ENCODE measurements around the gene BNIP5.

BNIP5 gene

DNA sequence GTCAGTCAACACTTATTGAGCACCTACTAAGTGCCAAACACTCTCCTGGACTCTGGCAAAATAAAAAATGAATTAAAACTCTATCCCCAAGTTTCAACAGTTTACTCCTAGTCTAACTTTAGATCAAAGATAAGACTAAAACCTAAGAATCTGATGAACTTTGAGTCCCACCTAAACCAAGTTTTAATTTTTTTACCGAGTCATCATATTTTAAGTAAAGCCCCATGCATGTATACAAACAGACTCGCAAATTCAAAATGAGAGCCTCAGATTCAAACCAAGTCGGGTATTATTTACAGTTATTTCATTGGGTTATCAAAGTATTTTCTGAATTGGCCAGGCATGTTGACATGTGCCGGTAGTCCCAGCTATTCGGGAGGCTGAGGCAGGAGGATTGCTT, 28.2 kb downstream of the BNIP5 start:
- no peak for DNase-seq (ENCODE audit: low read depth, low spot score)
- H3K27ac ChIP-seq = no peak overlapping the region
- H3K9ac ChIP-seq (ENCODE audit: insufficient read length) = no peak overlapping the region
- no peak for TF ChIP-seq FOXP2 (optimal IDR thresholded peaks at IDR 0.05; ENCODE audit: control extremely low read depth, extremely low read length, insufficient read depth)
- TF ChIP-seq EZH2 (IDR thresholded peaks at IDR 0.05) = no peak
- TF ChIP-seq POLR2AphosphoS5 (IDR thresholded peaks at IDR 0.05; ENCODE audit: borderline replicate concordance, low read depth, low read length) = no peak
- H3K4me3 ChIP-seq = no peak overlapping the region
- H3K9me3 ChIP-seq (ENCODE audit: low read depth, low read length) = no peaks in the 10 kb centered on the region
- no peaks in the 10 kb centered on the region for H3K36me3 ChIP-seq (ENCODE audit: insufficient read depth, low read length)

DNA sequence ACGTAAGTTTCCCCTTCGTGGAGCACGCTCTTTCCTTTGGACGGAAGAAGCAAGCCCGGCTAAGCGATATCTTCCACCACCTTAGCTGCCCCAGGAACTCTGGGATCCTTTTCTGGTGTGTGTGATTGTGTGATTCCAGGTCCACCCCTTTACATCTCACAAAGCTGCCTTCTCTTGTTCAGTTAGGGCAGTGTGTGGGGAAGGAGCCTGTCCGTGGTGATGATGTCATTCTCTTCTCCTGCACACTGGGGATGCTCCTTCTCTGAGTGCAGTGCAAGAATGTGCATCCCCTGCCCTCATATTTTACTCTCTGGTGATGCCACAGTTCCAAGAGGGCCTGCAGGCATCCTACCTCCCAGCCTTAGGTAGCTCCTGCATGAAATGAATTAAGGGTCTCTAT, 30.3 kb downstream of the BNIP5 start:
- no peaks in the 10 kb centered on the region for H3K9me3 ChIP-seq (ENCODE audit: low read depth, low read length)

DNA sequence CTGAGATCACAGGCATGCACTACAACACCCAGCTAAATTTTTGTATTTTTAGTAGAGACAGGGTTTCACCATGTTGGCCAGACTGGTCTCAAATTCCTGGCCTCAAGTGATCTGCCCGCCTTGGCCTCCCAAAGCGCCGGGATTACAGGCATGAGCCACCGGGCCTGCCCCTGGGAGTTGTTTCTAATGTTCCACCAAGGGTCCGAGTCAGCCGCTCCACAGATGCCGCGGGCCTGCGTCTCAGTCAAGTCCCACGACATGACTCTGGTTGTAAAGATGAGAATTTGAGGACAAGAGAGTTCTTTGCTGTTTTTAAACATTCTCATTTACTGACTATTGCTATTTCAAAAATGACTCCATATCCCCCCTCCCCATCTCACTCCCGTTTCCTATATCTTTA, 30.8 kb downstream of the BNIP5 start:
- H3K9me3 ChIP-seq (ENCODE audit: low read depth, low read length) = no peaks in the 10 kb centered on the region
- H3K4me3 ChIP-seq = no peak overlapping the region
- H3K27ac ChIP-seq = no peak overlapping the region
- DNase-seq (ENCODE audit: low read depth, low spot score) = no peak
- TF ChIP-seq EZH2 (IDR thresholded peaks at IDR 0.05) (no peak), POLR2AphosphoS5 (IDR thresholded peaks at IDR 0.05; ENCODE audit: borderline replicate concordance, low read depth, low read length) (no peak), FOXP2 (optimal IDR thresholded peaks at IDR 0.05; ENCODE audit: control extremely low read depth, extremely low read length, insufficient read depth) (no peak)
- H3K9ac ChIP-seq (ENCODE audit: insufficient read length) = no peak overlapping the region
- no peaks in the 10 kb centered on the region for H3K36me3 ChIP-seq (ENCODE audit: insufficient read depth, low read length)

More for the DNA sequence above, 30.3 kb downstream of the BNIP5 start:
- no peak for DNase-seq (ENCODE audit: low read depth, low spot score)
- no peak for TF ChIP-seq POLR2AphosphoS5 (IDR thresholded peaks at IDR 0.05; ENCODE audit: borderline replicate concordance, low read depth, low read length)
- Histone ChIP-seq H3K36me3 (ENCODE audit: insufficient read depth, low read length) (no peaks in the 10 kb centered on the region), H3K27ac (no peak overlapping the region), H3K9ac (ENCODE audit: insufficient read length) (no peak overlapping the region), H3K4me3 (no peak overlapping the region)

DNA sequence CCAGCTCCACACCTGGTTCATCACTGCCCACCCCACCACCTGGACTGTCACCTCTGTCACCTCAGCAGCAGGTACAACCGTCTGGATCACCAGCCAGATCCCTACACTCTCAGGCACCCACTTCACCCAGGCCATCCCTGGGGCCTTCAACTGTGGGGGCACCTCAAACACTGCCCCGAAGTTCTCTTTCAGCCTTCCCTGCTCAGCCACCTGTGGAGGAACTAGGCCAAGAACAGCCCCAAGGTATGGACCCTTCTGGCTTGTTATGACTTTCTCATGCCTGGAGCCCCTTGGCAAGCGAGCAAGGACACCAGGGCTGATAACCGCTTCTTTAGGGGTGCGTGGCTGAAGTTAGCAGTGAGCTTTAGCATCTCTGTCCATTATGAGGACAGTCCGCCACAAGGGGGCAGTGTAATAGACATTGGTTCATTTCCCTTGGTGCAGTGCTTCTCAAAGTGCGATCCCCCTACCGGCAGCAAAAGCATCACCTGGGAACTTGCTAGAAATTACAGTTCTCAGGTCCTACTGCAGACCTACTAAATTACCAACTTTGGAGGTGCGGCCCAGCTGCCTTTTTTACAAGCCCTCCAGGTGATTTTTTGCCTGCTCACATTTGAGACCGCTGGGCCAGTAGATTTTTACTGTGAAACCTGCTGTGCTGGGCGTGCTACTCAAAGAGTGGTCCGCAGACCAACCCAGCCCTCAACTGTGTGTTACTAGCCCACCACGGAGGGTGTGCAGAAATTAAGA, 34.3 kb downstream of the BNIP5 start:
- Histone ChIP-seq H3K4me3 (no peak overlapping the region), H3K36me3 (ENCODE audit: insufficient read depth, low read length) (no peaks in the 10 kb centered on the region), H3K9ac (ENCODE audit: insufficient read length) (no peak overlapping the region), H3K27ac (no peak overlapping the region), H3K9me3 (ENCODE audit: low read depth, low read length) (no peaks in the 10 kb centered on the region)
- peak; percentile 81 for DNase-seq (ENCODE audit: low read depth, low spot score)
- TF ChIP-seq FOXP2 (optimal IDR thresholded peaks at IDR 0.05; ENCODE audit: control extremely low read depth, extremely low read length, insufficient read depth) (no peak), EZH2 (IDR thresholded peaks at IDR 0.05) (no peak), POLR2AphosphoS5 (IDR thresholded peaks at IDR 0.05; ENCODE audit: borderline replicate concordance, low read depth, low read length) (no peak)

- H3K27ac ChIP-seq = no peak overlapping the region
- no peaks in the 10 kb centered on the region for H3K36me3 ChIP-seq (ENCODE audit: insufficient read depth, low read length)
- H3K4me3 ChIP-seq = no peak overlapping the region
- no peaks in the 10 kb centered on the region for H3K9me3 ChIP-seq (ENCODE audit: low read depth, low read length)
- TF ChIP-seq FOXP2 (optimal IDR thresholded peaks at IDR 0.05; ENCODE audit: control extremely low read depth, extremely low read length, insufficient read depth) (no peak), EZH2 (IDR thresholded peaks at IDR 0.05) (no peak), POLR2AphosphoS5 (IDR thresholded peaks at IDR 0.05; ENCODE audit: borderline replicate concordance, low read depth, low read length) (no peak)
- DNase-seq (ENCODE audit: low read depth, low spot score) = no peak
- no peak overlapping the region for H3K9ac ChIP-seq (ENCODE audit: insufficient read length)
Observed at GRCh38 chr6:36301781-36302180, 34.9 kb downstream of the BNIP5 start.

- H3K9ac ChIP-seq (ENCODE audit: insufficient read length) = no peak overlapping the region
Observed at GRCh38 chr6:36301085-36301658, 35.5 kb downstream of the BNIP5 start.

DNA sequence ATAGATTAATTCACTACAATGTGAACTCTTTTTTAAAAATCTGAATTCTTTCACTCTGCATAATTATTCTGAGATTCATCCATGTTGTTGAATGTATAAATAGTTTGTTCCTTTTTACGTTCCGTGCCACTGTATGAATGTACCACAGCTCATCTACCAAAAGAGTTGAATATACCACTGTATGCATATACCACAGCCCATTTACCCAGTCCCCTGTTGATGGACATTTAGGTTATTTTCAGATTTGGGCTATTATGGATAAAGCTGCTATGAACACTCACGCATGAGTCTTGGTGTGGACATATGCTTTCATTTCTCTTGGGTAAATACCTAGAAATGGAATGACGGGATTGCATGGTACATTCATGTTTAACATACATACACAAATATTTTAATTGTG, 38.7 kb downstream of the BNIP5 start:
- DNase-seq (ENCODE audit: low read depth, low spot score) = no peak
- no peaks in the 10 kb centered on the region for H3K9me3 ChIP-seq (ENCODE audit: low read depth, low read length)
- TF ChIP-seq EZH2 (IDR thresholded peaks at IDR 0.05) (no peak), POLR2AphosphoS5 (IDR thresholded peaks at IDR 0.05; ENCODE audit: borderline replicate concordance, low read depth, low read length) (no peak), FOXP2 (optimal IDR thresholded peaks at IDR 0.05; ENCODE audit: control extremely low read depth, extremely low read length, insufficient read depth) (no peak)
- no peak overlapping the region for H3K4me3 ChIP-seq
- no peaks in the 10 kb centered on the region for H3K36me3 ChIP-seq (ENCODE audit: insufficient read depth, low read length)
- H3K27ac ChIP-seq = no peak overlapping the region
- H3K9ac ChIP-seq (ENCODE audit: insufficient read length) = no peak overlapping the region

More at GRCh38 chr6:36301085-36301658, 35.5 kb downstream of the BNIP5 start:
- no peak for DNase-seq (ENCODE audit: low read depth, low spot score)
- H3K36me3 ChIP-seq (ENCODE audit: insufficient read depth, low read length) = no peaks in the 10 kb centered on the region
- no peak overlapping the region for H3K27ac ChIP-seq
- TF ChIP-seq EZH2 (IDR thresholded peaks at IDR 0.05) (no peak), FOXP2 (optimal IDR thresholded peaks at IDR 0.05; ENCODE audit: control extremely low read depth, extremely low read length, insufficient read depth) (no peak), POLR2AphosphoS5 (IDR thresholded peaks at IDR 0.05; ENCODE audit: borderline replicate concordance, low read depth, low read length) (no peak)
- H3K9me3 ChIP-seq (ENCODE audit: low read depth, low read length) = no peaks in the 10 kb centered on the region
- H3K4me3 ChIP-seq = no peak overlapping the region

DNA sequence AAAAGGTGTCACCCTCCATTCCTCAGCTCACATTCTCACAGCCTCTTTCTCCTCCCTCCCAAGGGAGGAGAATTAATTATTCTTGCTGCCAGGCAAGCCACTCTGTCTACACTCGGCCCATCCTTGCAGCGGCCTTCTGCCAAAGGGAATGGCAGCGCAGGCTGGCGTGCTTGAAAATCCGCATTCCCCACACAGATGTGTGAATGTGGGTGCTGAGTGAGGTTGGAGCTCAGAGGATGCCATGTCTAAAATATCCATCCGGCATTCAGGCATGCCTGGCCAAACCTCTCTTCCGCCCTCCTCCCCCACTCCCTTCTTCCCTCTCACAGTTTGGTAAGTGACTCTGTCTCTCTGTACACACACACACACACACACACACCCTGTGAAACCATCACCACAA, 39.2 kb downstream of the BNIP5 start:
- H3K4me3 ChIP-seq = no peak overlapping the region
- no peak overlapping the region for H3K9ac ChIP-seq (ENCODE audit: insufficient read length)
- H3K36me3 ChIP-seq (ENCODE audit: insufficient read depth, low read length) = no peaks in the 10 kb centered on the region
- H3K27ac ChIP-seq = no peak overlapping the region
- DNase-seq (ENCODE audit: low read depth, low spot score) = no peak
- no peaks in the 10 kb centered on the region for H3K9me3 ChIP-seq (ENCODE audit: low read depth, low read length)
- no peak for TF ChIP-seq POLR2AphosphoS5 (IDR thresholded peaks at IDR 0.05; ENCODE audit: borderline replicate concordance, low read depth, low read length)
- no peak for TF ChIP-seq EZH2 (IDR thresholded peaks at IDR 0.05)
- TF ChIP-seq FOXP2 (optimal IDR thresholded peaks at IDR 0.05; ENCODE audit: control extremely low read depth, extremely low read length, insufficient read depth) = no peak
